ENCODE data around the gene KBTBD2.
"Not testable (repeated sequence)": the region's sequence is repeated elsewhere in the genome, so short reads cannot be mapped to it uniquely, and the experiment has no call there.

The KBTBD2 gene

GRCh38 chr7:32930378-32930777 is 38.8 kb upstream of the KBTBD2 start:
- TF ChIP-seq, protein P1, sequence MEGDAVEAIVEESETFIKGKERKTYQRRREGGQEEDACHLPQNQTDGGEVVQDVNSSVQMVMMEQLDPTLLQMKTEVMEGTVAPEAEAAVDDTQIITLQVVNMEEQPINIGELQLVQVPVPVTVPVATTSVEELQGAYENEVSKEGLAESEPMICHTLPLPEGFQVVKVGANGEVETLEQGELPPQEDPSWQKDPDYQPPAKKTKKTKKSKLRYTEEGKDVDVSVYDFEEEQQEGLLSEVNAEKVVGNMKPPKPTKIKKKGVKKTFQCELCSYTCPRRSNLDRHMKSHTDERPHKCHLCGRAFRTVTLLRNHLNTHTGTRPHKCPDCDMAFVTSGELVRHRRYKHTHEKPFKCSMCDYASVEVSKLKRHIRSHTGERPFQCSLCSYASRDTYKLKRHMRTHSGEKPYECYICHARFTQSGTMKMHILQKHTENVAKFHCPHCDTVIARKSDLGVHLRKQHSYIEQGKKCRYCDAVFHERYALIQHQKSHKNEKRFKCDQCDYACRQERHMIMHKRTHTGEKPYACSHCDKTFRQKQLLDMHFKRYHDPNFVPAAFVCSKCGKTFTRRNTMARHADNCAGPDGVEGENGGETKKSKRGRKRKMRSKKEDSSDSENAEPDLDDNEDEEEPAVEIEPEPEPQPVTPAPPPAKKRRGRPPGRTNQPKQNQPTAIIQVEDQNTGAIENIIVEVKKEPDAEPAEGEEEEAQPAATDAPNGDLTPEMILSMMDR (IDR thresholded peaks at IDR 0.05; ENCODE audit: low read depth, low read length, missing control alignments) = no peak
- no peak overlapping the region for H3K27ac ChIP-seq
- in situ Hi-C loops (cut with HindIII; ENCODE audit: low pct_ligation_motif_present, low sequenced_read_pairs) = no loop called here
- H3K27me3 ChIP-seq (replicated peaks) = no peaks in the 10 kb centered on the region
- H3K4me3 ChIP-seq (ENCODE audit: low read depth, low read length) = no peak overlapping the region
- DNase-seq = no peak
- H3K36me3 ChIP-seq (replicated peaks) = peaks cover 15% of the 10 kb centered on the region

- TF ChIP-seq, protein P1 (IDR thresholded peaks at IDR 0.05; ENCODE audit: low read depth, low read length, missing control alignments) = no peak
- in situ Hi-C loops (cut with HindIII; ENCODE audit: low pct_ligation_motif_present, low sequenced_read_pairs) = no loop called here
- peaks cover 15% of the 10 kb centered on the region for H3K36me3 ChIP-seq (replicated peaks)
- no peak overlapping the region for H3K27ac ChIP-seq
- DNase-seq = no peak
- H3K4me3 ChIP-seq (ENCODE audit: low read depth, low read length) = no peak overlapping the region
- no peaks in the 10 kb centered on the region for H3K27me3 ChIP-seq (replicated peaks)
Observed at GRCh38 chr7:32929430-32930143, 38.0 kb upstream of the KBTBD2 start.

DNA sequence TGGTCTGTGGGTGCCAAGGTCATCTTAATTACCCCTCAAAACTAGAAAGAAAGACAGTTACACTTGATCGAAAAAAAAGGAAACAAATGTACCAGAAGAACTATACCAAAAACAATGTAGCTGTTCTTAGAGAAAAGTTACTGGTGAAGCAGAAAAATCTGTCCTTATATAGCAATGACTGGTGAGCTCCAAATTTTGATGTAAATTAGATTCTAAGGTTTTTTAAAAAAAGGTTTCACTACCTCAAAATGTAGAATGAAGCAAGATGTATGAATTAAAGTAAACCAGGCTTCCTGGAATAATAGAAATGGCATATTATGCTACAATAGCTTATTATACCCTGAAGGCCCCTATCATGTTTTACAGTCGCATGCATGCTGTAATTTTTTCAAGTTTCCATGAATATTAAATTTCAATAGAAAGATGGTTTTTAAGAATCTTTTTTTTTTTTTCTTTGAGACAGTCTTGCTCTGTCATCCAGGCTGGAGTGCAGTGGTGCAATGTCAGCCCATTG is 37.3 kb upstream of the KBTBD2 start:
- Histone ChIP-seq H3K36me3 (replicated peaks) (peaks cover 15% of the 10 kb centered on the region), H3K27ac (no peak overlapping the region), H3K4me3 (ENCODE audit: low read depth, low read length) (no peak overlapping the region), H3K27me3 (replicated peaks) (no peaks in the 10 kb centered on the region)
- DNase-seq = no peak
- in situ Hi-C loops (cut with HindIII; ENCODE audit: low pct_ligation_motif_present, low sequenced_read_pairs) = no loop called here
- TF ChIP-seq, protein P1 (IDR thresholded peaks at IDR 0.05; ENCODE audit: low read depth, low read length, missing control alignments) = no peak

GRCh38 chr7:32921896-32922295 is 30.3 kb upstream of the KBTBD2 start:
- no peak for DNase-seq
- Histone ChIP-seq H3K4me3 (ENCODE audit: low read depth, low read length) (no peak overlapping the region), H3K27ac (no peak overlapping the region), H3K36me3 (replicated peaks) (peaks cover 15% of the 10 kb centered on the region), H3K27me3 (replicated peaks) (no peaks in the 10 kb centered on the region)
- in situ Hi-C loops (cut with HindIII; ENCODE audit: low pct_ligation_motif_present, low sequenced_read_pairs) = no loop called here
- TF ChIP-seq, protein P1 (IDR thresholded peaks at IDR 0.05; ENCODE audit: low read depth, low read length, missing control alignments) = no peak

DNA sequence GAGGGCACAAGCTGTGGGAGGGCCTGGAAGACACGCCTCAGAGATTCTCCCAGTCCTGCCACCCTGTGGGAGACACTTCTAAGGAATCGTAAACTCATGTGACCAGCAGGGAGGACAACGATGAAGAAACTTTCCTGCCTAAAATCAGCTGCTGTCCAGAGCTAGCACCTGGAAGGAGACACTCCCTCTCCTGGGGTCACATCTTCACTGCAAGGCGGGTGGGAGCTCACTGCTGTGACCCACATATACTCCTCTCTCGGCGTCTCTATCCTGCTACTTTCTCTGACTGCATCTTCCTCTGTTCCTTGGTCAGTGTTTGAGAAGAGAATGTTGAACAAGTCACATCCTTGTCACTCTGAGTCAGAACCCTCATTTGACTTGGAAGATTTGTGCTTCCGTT is 25.4 kb upstream of the KBTBD2 start:
- H3K27me3 ChIP-seq (replicated peaks); H3K27ac ChIP-seq; H3K4me3 ChIP-seq (ENCODE audit: low read depth, low read length); DNase-seq; in situ Hi-C loops (cut with HindIII; ENCODE audit: low pct_ligation_motif_present, low sequenced_read_pairs): not testable (repeated sequence)
- H3K36me3 ChIP-seq (replicated peaks) = peaks cover 31% of the 10 kb centered on the region

DNA sequence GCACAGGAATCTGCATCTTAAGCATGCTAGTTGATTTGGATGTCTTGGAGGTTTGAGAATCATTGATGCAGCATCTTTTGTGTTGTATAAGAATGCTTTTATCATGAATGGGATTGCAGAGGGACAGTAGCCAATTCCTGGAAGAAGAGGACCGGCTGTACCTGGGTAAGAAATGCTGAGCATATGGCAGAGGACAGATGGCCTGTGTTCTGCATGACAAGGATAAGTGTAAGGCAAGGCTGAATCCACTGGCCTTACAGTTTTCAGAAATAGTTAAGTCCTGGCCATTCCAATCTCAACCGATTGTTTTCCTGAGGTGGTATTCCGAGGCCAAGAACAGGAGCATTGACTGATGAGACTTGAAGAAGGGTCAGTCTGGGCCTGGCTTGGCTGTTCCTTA is 24.4 kb upstream of the KBTBD2 start:
- TF ChIP-seq, protein P1 (IDR thresholded peaks at IDR 0.05; ENCODE audit: low read depth, low read length, missing control alignments) = no peak
- no peak overlapping the region for H3K27ac ChIP-seq
- H3K4me3 ChIP-seq (ENCODE audit: low read depth, low read length) = no peak overlapping the region
- H3K27me3 ChIP-seq (replicated peaks) = no peaks in the 10 kb centered on the region
- peaks cover 31% of the 10 kb centered on the region for H3K36me3 ChIP-seq (replicated peaks)
- no peak for DNase-seq
- in situ Hi-C loops (cut with HindIII; ENCODE audit: low pct_ligation_motif_present, low sequenced_read_pairs) = no loop called here

Data from brain microvascular endothelial cell (primary cell).